ENCODE measurements around the gene KRT9. TPM values are rescaled to one million over a fixed set of nuclear protein-coding genes. Genes with fewer than 3 reads are reported as not detected.
A peak's percentile ranks its signal among the peaks of the same experiment; 100 is the strongest.

The KRT9 gene
- total and polyA plus RNA-seq, 2 of the 13 experiments (the other 11 are each of a cell fraction or from before 2014, with no cell fraction given) = not detected

- peak; percentile 38; the same call in 1 of the 2 replicates for TF ChIP-seq GMEB1 (CRISPR knock-in tag; IDR thresholded peaks at IDR 0.05; ENCODE audit: borderline replicate concordance)
- peak; percentile 37; the same call in 1 of the 2 replicates for TF ChIP-seq ZNF337 (CRISPR knock-in tag; IDR thresholded peaks at IDR 0.05; ENCODE audit: borderline replicate concordance, low read depth)
- TF ChIP-seq SNRNP70 (IDR thresholded peaks at IDR 0.05; ENCODE audit: low read depth, low read length) = no peak
- TF ChIP-seq SKI (IDR thresholded peaks at IDR 0.05; ENCODE audit: partially characterized antibody) = no peak
- TF ChIP-seq ZBTB7A (CRISPR knock-in tag; IDR thresholded peaks at IDR 0.05) = no peak
- TF ChIP-seq AKAP8 (CRISPR knock-in tag; IDR thresholded peaks at IDR 0.05) = no peak
- TF ChIP-seq ZNF264 (CRISPR knock-in tag; IDR thresholded peaks at IDR 0.05) = no peak
- TF ChIP-seq ZNF367 (CRISPR knock-in tag; IDR thresholded peaks at IDR 0.05; ENCODE audit: borderline replicate concordance) = no peak
- TF ChIP-seq ZNF121 (CRISPR knock-in tag; IDR thresholded peaks at IDR 0.05) = no peak
- TF ChIP-seq SPEN (CRISPR knock-in tag; IDR thresholded peaks at IDR 0.05; ENCODE audit: low read depth) = no peak; the same call in 1 of the 2 replicates
- TF ChIP-seq, protein P1, sequence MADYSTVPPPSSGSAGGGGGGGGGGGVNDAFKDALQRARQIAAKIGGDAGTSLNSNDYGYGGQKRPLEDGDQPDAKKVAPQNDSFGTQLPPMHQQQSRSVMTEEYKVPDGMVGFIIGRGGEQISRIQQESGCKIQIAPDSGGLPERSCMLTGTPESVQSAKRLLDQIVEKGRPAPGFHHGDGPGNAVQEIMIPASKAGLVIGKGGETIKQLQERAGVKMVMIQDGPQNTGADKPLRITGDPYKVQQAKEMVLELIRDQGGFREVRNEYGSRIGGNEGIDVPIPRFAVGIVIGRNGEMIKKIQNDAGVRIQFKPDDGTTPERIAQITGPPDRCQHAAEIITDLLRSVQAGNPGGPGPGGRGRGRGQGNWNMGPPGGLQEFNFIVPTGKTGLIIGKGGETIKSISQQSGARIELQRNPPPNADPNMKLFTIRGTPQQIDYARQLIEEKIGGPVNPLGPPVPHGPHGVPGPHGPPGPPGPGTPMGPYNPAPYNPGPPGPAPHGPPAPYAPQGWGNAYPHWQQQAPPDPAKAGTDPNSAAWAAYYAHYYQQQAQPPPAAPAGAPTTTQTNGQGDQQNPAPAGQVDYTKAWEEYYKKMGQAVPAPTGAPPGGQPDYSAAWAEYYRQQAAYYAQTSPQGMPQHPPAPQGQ (CRISPR knock-in tag; IDR thresholded peaks at IDR 0.05; ENCODE audit: borderline replicate concordance) = no peak
- TF ChIP-seq ZBTB21 (CRISPR knock-in tag; IDR thresholded peaks at IDR 0.05) = no peak
- TF ChIP-seq ATF5 (CRISPR knock-in tag; IDR thresholded peaks at IDR 0.05; ENCODE audit: low read depth) = no peak; the same call in 1 of the 2 replicates
- peak; percentile 69; the same call in 1 of the 2 replicates for TF ChIP-seq MTA1 (CRISPR knock-in tag; IDR thresholded peaks at IDR 0.05; ENCODE audit: borderline replicate concordance)
- TF ChIP-seq NFRKB (IDR thresholded peaks at IDR 0.05) = no peak
- TF ChIP-seq ZNF589 (CRISPR knock-in tag; conservative IDR thresholded peaks at IDR 0.05) = no peak
- TF ChIP-seq ZBTB38 (CRISPR knock-in tag; IDR thresholded peaks at IDR 0.05) = no peak
- no peak for TF ChIP-seq SATB2 (CRISPR knock-in tag; IDR thresholded peaks at IDR 0.05)
- TF ChIP-seq CBX5 (CRISPR knock-in tag; IDR thresholded peaks at IDR 0.05; ENCODE audit: borderline replicate concordance) = peak; percentile 47; the same call in 1 of the 2 replicates
- TF ChIP-seq NR3C1 (CRISPR knock-in tag; IDR thresholded peaks at IDR 0.05) = no peak
- no peak for TF ChIP-seq ZSCAN31 (CRISPR knock-in tag; IDR thresholded peaks at IDR 0.05; ENCODE audit: low read depth)
- TF ChIP-seq FOXM1 (CRISPR knock-in tag; IDR thresholded peaks at IDR 0.05) = no peak
- no peak for TF ChIP-seq FLYWCH1 (CRISPR knock-in tag; IDR thresholded peaks at IDR 0.05)
- TF ChIP-seq PRMT3 (CRISPR knock-in tag; IDR thresholded peaks at IDR 0.05; ENCODE audit: borderline replicate concordance, low read depth) = no peak
- TF ChIP-seq, protein P2, sequence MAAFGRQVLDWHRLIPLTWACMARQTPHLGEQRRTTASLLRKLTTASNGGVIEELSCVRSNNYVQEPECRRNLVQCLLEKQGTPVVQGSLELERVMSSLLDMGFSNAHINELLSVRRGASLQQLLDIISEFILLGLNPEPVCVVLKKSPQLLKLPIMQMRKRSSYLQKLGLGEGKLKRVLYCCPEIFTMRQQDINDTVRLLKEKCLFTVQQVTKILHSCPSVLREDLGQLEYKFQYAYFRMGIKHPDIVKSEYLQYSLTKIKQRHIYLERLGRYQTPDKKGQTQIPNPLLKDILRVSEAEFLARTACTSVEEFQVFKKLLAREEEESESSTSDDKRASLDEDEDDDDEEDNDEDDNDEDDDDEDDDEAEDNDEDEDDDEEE (CRISPR knock-in tag; IDR thresholded peaks at IDR 0.05) = no peak; the same call in 1 of the 2 replicates
Measured at GRCh38 chr17:41548844-41549595, 22.8 kb downstream of the KRT9 start (continued).

Data from HepG2 (cell line).